HG02938 (cell line): ENCODE data around the gene APP.
A peak's percentile ranks its signal among the peaks of the same experiment; 100 is the strongest.

Experiments
- ATAC-seq: cut with Tn5 transposase; IDR thresholded peaks from one replicate; pipeline ENCODE4 v1.9.1; 2021; ENCODE audit warnings: mild to moderate bottlenecking, moderate library complexity; ENCODE audit not compliant: unreplicated experiment

The APP gene

GRCh38 chr21:25910809-25911208 is 259.8 kb downstream of the APP start:
- ATAC-seq: no peak

- no peak for ATAC-seq
These were observed 261.2 kb downstream of the APP start for GRCh38 chr21:25909341-25909740.

- no peak for ATAC-seq
These were observed 262.1 kb downstream of the APP start for GRCh38 chr21:25908495-25908894.

GRCh38 chr21:25907573-25908275 is 262.8 kb downstream of the APP start:
- ATAC-seq: no peak

GRCh38 chr21:25906587-25906986 is 264.0 kb downstream of the APP start:
- ATAC-seq: no peak

GRCh38 chr21:25905126-25905525 is 265.4 kb downstream of the APP start:
- ATAC-seq: no peak

GRCh38 chr21:25904044-25904695 is 266.4 kb downstream of the APP start:
- no peak for ATAC-seq

GRCh38 chr21:25903607-25904006 is 267.0 kb downstream of the APP start:
- ATAC-seq: no peak

- no peak for ATAC-seq
These were observed 269.1 kb downstream of the APP start for GRCh38 chr21:25901330-25901979.

- no peak for ATAC-seq
These were observed 271.9 kb downstream of the APP start for GRCh38 chr21:25898671-25899070.

GRCh38 chr21:25897383-25897782 is 273.2 kb downstream of the APP start:
- ATAC-seq: no peak

GRCh38 chr21:25896501-25897056 is 274.0 kb downstream of the APP start:
- no peak for ATAC-seq

- peak; percentile 71 for ATAC-seq
These were observed 274.9 kb downstream of the APP start for GRCh38 chr21:25895565-25896205.

GRCh38 chr21:25893191-25893590 is 277.4 kb downstream of the APP start:
- ATAC-seq: no peak

GRCh38 chr21:25891596-25891995 is 279.0 kb downstream of the APP start:
- no peak for ATAC-seq

- no peak for ATAC-seq
These were observed 280.6 kb downstream of the APP start for GRCh38 chr21:25890001-25890400.

- no peak for ATAC-seq
These were observed 281.9 kb downstream of the APP start for GRCh38 chr21:25888711-25889110.

- no peak for ATAC-seq
These were observed 282.8 kb downstream of the APP start for GRCh38 chr21:25887646-25888306.

GRCh38 chr21:25887166-25887565 is 283.4 kb downstream of the APP start:
- no peak for ATAC-seq

GRCh38 chr21:25885880-25886279 is 284.7 kb downstream of the APP start:
- ATAC-seq: no peak

- ATAC-seq: no peak
These were observed 285.2 kb downstream of the APP start for GRCh38 chr21:25885405-25885804.
